NCI-H526 (cell line): ENCODE measurements around the gene NCK2.

Experiments
- DNase-seq, 2 experiments: peaks; one replicate each; lab custom pipeline; 2025; lab: John Stamatoyannopoulos, UW

NCK2 gene

GRCh38 chr2:105744909-105745853 is at the start of gene NCK2:
NCK2 (plus strand) TSS chr2:105744912; CDS start chr2:105855064, 110,152 bp downstream.
- DNase-seq = peak in 1 of 2 experiments; percentile 69

GRCh38 chr2:105697781-105698449 is 46.8 kb upstream of the NCK2 start:
- peak; percentile 31 to 68 for DNase-seq

GRCh38 chr2:105698820-105699219 is 45.9 kb upstream of the NCK2 start:
- DNase-seq = peak; percentile 46 to 73

GRCh38 chr2:105701042-105701441 is 43.7 kb upstream of the NCK2 start:
- no peak for DNase-seq

- DNase-seq = no peak
These were observed 36.0 kb upstream of the NCK2 start for GRCh38 chr2:105708697-105709096.

- no peak for DNase-seq
These were observed 33.3 kb upstream of the NCK2 start for GRCh38 chr2:105711394-105711793.

- DNase-seq = no peak
These were observed 32.4 kb upstream of the NCK2 start for GRCh38 chr2:105712166-105712915.

GRCh38 chr2:105712981-105713596 is 31.6 kb upstream of the NCK2 start:
- DNase-seq = no peak

GRCh38 chr2:105714141-105714540 is 30.6 kb upstream of the NCK2 start:
- DNase-seq = no peak

- DNase-seq = no peak
These were observed 25.7 kb upstream of the NCK2 start for GRCh38 chr2:105718846-105719481.

- DNase-seq = no peak
These were observed 22.7 kb upstream of the NCK2 start for GRCh38 chr2:105721991-105722511.

GRCh38 chr2:105722726-105723297 is 21.9 kb upstream of the NCK2 start:
- DNase-seq = no peak

GRCh38 chr2:105723431-105723830 is 21.3 kb upstream of the NCK2 start:
- DNase-seq = no peak

- no peak for DNase-seq
These were observed 19.3 kb upstream of the NCK2 start for GRCh38 chr2:105725388-105725787.

GRCh38 chr2:105730170-105730569 is 14.5 kb upstream of the NCK2 start:
- DNase-seq = peak in 1 of 2 experiments; percentile 16

GRCh38 chr2:105731511-105731910 is 13.2 kb upstream of the NCK2 start:
- DNase-seq = no peak

GRCh38 chr2:105732101-105732500 is 12.6 kb upstream of the NCK2 start:
- DNase-seq = no peak

GRCh38 chr2:105732955-105733607 is 11.6 kb upstream of the NCK2 start:
- no peak for DNase-seq

- no peak for DNase-seq
These were observed 10.8 kb upstream of the NCK2 start for GRCh38 chr2:105733875-105734274.
